ENCODE results near the gene ASAP3.

GRCh38 chr1:23420778-23421177, 63.2 kb downstream of the ASAP3 start:
- no peak for TF ChIP-seq CTCF (conservative IDR thresholded peaks at IDR 0.05; ENCODE audit: low read depth, low read length)
- TF ChIP-seq ELK1 (IDR thresholded peaks at IDR 0.05; ENCODE audit: borderline replicate concordance, low read depth, low read length) = no peak
- no peak for TF ChIP-seq RAD21 (IDR thresholded peaks at IDR 0.05; ENCODE audit: low read length)
- no peak for TF ChIP-seq CHD1 (IDR thresholded peaks at IDR 0.05; ENCODE audit: low read depth, low read length)
- no peak for TF ChIP-seq SMC3 (IDR thresholded peaks at IDR 0.05; ENCODE audit: low read depth, low read length)
- TF ChIP-seq FOS (IDR thresholded peaks at IDR 0.05; ENCODE audit: low read depth, low read length) = no peak
- TF ChIP-seq CEBPB (IDR thresholded peaks at IDR 0.05; ENCODE audit: low read depth, low read length) = no peak
- TF ChIP-seq POLR2A (IDR thresholded peaks at IDR 0.05; ENCODE audit: low read depth, low read length) = no peak
- TF ChIP-seq RFX5 (IDR thresholded peaks at IDR 0.05; ENCODE audit: low read depth, low read length) = no peak
- TF ChIP-seq USF2 (IDR thresholded peaks at IDR 0.05; ENCODE audit: low read depth, low read length) = no peak
- TF ChIP-seq MXI1 (IDR thresholded peaks at IDR 0.05; ENCODE audit: borderline replicate concordance, low read depth, low read length) = no peak
- no peak for TF ChIP-seq MAFK (IDR thresholded peaks at IDR 0.05; ENCODE audit: low read depth, low read length)
